HEK293 (cell line): Measurements from ENCODE around the gene LTV1.
A peak's percentile ranks its signal among the peaks of the same experiment; 100 is the strongest.

ENCODE experiments used
- CTCF ChIA-PET: fragments of 350-600 bp; formaldehyde crosslinking; extraction: SDS; loops from one replicate; lab custom pipeline; 2021; ENCODE audit warnings: antibody characterized with exemption; lab: Yijun Ruan, JAX
- POLR2A ChIA-PET: fragments of 300-600 bp; formaldehyde crosslinking; extraction: SDS; loops from one replicate; lab custom pipeline; 2020; ENCODE audit warnings: antibody characterized with exemption, inconsistent platforms; lab: Yijun Ruan, JAX
- H3K27ac ChIP-seq: fragments of 200-500 bp; sonication (Bioruptor generic); 2 replicates; pipeline ENCODE4 v1.5.1; 2014; ENCODE audit warnings: low read depth, low read length, control low read depth, inconsistent platforms; ENCODE audit errors: extremely low read depth
- H3K36me3 ChIP-seq, 2 experiments: fragments of 200-500 bp in 1 of 2; sonication (Bioruptor generic) in 1 of 2; 1 replicate in 1 of 2; 2 replicates in 1 of 2; pipeline ENCODE4 v1.5.1; 2014 to 2017; ENCODE audit warnings: inconsistent platforms in 2 of 2, low read length in 2 of 2; ENCODE audit not compliant: control insufficient read depth in 2 of 2, insufficient read depth in 1 of 2
- H3K4me1 ChIP-seq: fragments of 200-500 bp; sonication (Bioruptor generic); 2 replicates; pipeline ENCODE4 v1.5.1; 2014; ENCODE audit warnings: mild to moderate bottlenecking, low read length, inconsistent platforms; ENCODE audit not compliant: control insufficient read depth, insufficient read depth
- H3K4me3 ChIP-seq: 2 replicates; pipeline ENCODE4 v1.5.1; 2011; ENCODE audit warnings: low read depth, mild to moderate bottlenecking, control low read depth, low read length, moderate library complexity
- H3K9me3 ChIP-seq: fragments of 200-500 bp; sonication (Bioruptor generic); 2 replicates; pipeline ENCODE4 v1.5.1; 2014; ENCODE audit warnings: low read depth, low read length, inconsistent platforms; ENCODE audit not compliant: control insufficient read depth, insufficient read depth
- KLF1 ChIP-seq: fragments of 450-650 bp; formaldehyde crosslinking; IDR thresholded peaks from 2 replicates; pipeline ENCODE4 v1.5.1; 2016; ENCODE audit warnings: missing biosample characterization, missing genetic modification characterization
- MZF1 ChIP-seq: fragments of 450-650 bp; formaldehyde crosslinking; IDR thresholded peaks from 2 replicates; pipeline ENCODE4 v1.5.1; 2017; ENCODE audit warnings: missing biosample characterization, missing genetic modification characterization, borderline replicate concordance
- PRDM10 ChIP-seq: fragments of 450-650 bp; formaldehyde crosslinking; IDR thresholded peaks from 2 replicates; pipeline ENCODE4 v1.5.1; 2016; ENCODE audit warnings: missing biosample characterization, missing genetic modification characterization
- PRDM6 ChIP-seq: fragments of 450-650 bp; formaldehyde crosslinking; IDR thresholded peaks from 2 replicates; pipeline ENCODE4 v1.5.1; 2017; ENCODE audit warnings: missing biosample characterization, missing genetic modification characterization
- SP2 ChIP-seq: fragments of 450-650 bp; formaldehyde crosslinking; IDR thresholded peaks from 2 replicates; pipeline ENCODE4 v1.5.1; 2016; ENCODE audit warnings: missing biosample characterization, missing genetic modification characterization
- SP7 ChIP-seq: fragments of 450-650 bp; formaldehyde crosslinking; IDR thresholded peaks from 2 replicates; pipeline ENCODE4 v1.5.1; 2016; ENCODE audit warnings: missing biosample characterization, missing genetic modification characterization
- TSHZ1 ChIP-seq: fragments of 450-650 bp; formaldehyde crosslinking; IDR thresholded peaks from 2 replicates; pipeline ENCODE4 v1.5.1; 2016; ENCODE audit warnings: missing biosample characterization, missing genetic modification characterization, borderline replicate concordance
- ZBTB20 ChIP-seq: fragments of 450-650 bp; formaldehyde crosslinking; IDR thresholded peaks from 2 replicates; pipeline ENCODE4 v1.5.1; 2016; ENCODE audit warnings: missing biosample characterization, missing genetic modification characterization
- ZBTB26 ChIP-seq: fragments of 450-650 bp; formaldehyde crosslinking; optimal IDR thresholded peaks from 2 replicates; pipeline ENCODE3; 2016; ENCODE audit warnings: missing biosample characterization, mild to moderate bottlenecking, missing genetic modification characterization
- ZFP41 ChIP-seq: fragments of 450-650 bp; formaldehyde crosslinking; IDR thresholded peaks from 2 replicates; pipeline ENCODE4 v1.5.1; 2016; ENCODE audit warnings: missing biosample characterization, missing genetic modification characterization, borderline replicate concordance
- ZNF140 ChIP-seq: fragments of 450-650 bp; formaldehyde crosslinking; IDR thresholded peaks from 2 replicates; pipeline ENCODE4 v1.5.1; 2016; ENCODE audit warnings: missing biosample characterization, missing genetic modification characterization
- ZNF175 ChIP-seq: fragments of 450-650 bp; formaldehyde crosslinking; IDR thresholded peaks from 2 replicates; pipeline ENCODE4 v1.5.1; 2016; ENCODE audit warnings: missing biosample characterization, missing genetic modification characterization
- ZNF239 ChIP-seq: fragments of 450-650 bp; formaldehyde crosslinking; IDR thresholded peaks from 2 replicates; pipeline ENCODE4 v1.5.1; 2016; ENCODE audit warnings: missing biosample characterization, missing genetic modification characterization
- ZNF324 ChIP-seq: fragments of 450-650 bp; formaldehyde crosslinking; IDR thresholded peaks from 2 replicates; pipeline ENCODE4 v1.5.1; 2016; ENCODE audit warnings: missing biosample characterization, missing genetic modification characterization
- ZNF473 ChIP-seq: fragments of 450-650 bp; formaldehyde crosslinking; IDR thresholded peaks from 2 replicates; pipeline ENCODE4 v1.5.1; 2017; ENCODE audit warnings: missing biosample characterization, missing genetic modification characterization
- ZNF488 ChIP-seq: fragments of 450-650 bp; formaldehyde crosslinking; IDR thresholded peaks from 2 replicates; pipeline ENCODE4 v1.5.1; 2016; ENCODE audit warnings: missing biosample characterization, missing genetic modification characterization
- ZNF514 ChIP-seq: fragments of 450-650 bp; formaldehyde crosslinking; IDR thresholded peaks from 2 replicates; pipeline ENCODE4 v1.5.1; 2016; ENCODE audit warnings: missing biosample characterization, missing genetic modification characterization
- ZNF548 ChIP-seq: fragments of 450-650 bp; formaldehyde crosslinking; IDR thresholded peaks from 2 replicates; pipeline ENCODE4 v1.5.1; 2016; ENCODE audit warnings: missing biosample characterization, missing genetic modification characterization
- ZNF555 ChIP-seq: fragments of 450-650 bp; formaldehyde crosslinking; conservative IDR thresholded peaks from 2 replicates; pipeline ENCODE4 v1.5.1; 2017; ENCODE audit warnings: missing biosample characterization, mild to moderate bottlenecking, missing genetic modification characterization, inconsistent platforms
- ZNF600 ChIP-seq: fragments of 450-650 bp; formaldehyde crosslinking; IDR thresholded peaks from 2 replicates; pipeline ENCODE4 v1.5.1; 2016; ENCODE audit warnings: missing biosample characterization, missing genetic modification characterization
- ZNF660 ChIP-seq: fragments of 450-650 bp; IDR thresholded peaks from 2 replicates; pipeline ENCODE4 v1.5.1; 2018; ENCODE audit warnings: missing biosample characterization, mild to moderate bottlenecking, missing genetic modification characterization

The LTV1 gene

GRCh38 chr6:143884216-143884900 is 41.2 kb downstream of the LTV1 start (continued):
- no peak for TF ChIP-seq ZBTB26 (tag by site-specific recombination)
- TF ChIP-seq ZNF239 (tag by site-specific recombination): no peak
- TF ChIP-seq, all 188 proteins: peak for 0

- Histone ChIP-seq H3K4me3 (no peak overlapping the region), H3K27ac (no peak overlapping the region), H3K36me3 (no peaks in the 10 kb centered on the region), H3K9me3 (no peaks in the 10 kb centered on the region), H3K4me1 (no peaks in the 10 kb centered on the region)
- ChIA-PET POLR2A (no interaction called here), CTCF (interaction anchor here (0.5 to 0.7 kb wide), 3 partner anchors 51 to 307 kb away, joined by 3 read pairs; no protein-coding TSS in a partner anchor)
- no peak for TF ChIP-seq ZNF140 (tag by site-specific recombination)
- peak; percentile 31; the same call in 1 of the 2 replicates for TF ChIP-seq PRDM10
- TF ChIP-seq TSHZ1 (tag by site-specific recombination): no peak
- no peak for TF ChIP-seq ZNF548 (tag by site-specific recombination)
- TF ChIP-seq, all 188 proteins: peak for 1
Observed at GRCh38 chr6:143885116-143885515, 42.0 kb downstream of the LTV1 start.

- Histone ChIP-seq H3K4me1 (no peaks in the 10 kb centered on the region), H3K27ac (no peak overlapping the region)
- TF ChIP-seq ZBTB20 (tag by site-specific recombination): no peak
- no peak for TF ChIP-seq ZNF660 (tag by site-specific recombination)
- no peak for TF ChIP-seq ZNF488 (tag by site-specific recombination)
- no peak for TF ChIP-seq ZNF473 (tag by site-specific recombination)
- no peak for TF ChIP-seq KLF1
- TF ChIP-seq SP2 (tag by site-specific recombination): no peak
- TF ChIP-seq ZNF324 (tag by site-specific recombination): no peak
- TF ChIP-seq MZF1 (tag by site-specific recombination): no peak
- no peak for TF ChIP-seq ZNF555 (tag by site-specific recombination)
- TF ChIP-seq SP7: no peak
- TF ChIP-seq ZNF600 (tag by site-specific recombination): no peak
- TF ChIP-seq ZFP41 (tag by site-specific recombination): no peak
- TF ChIP-seq ZNF514 (tag by site-specific recombination): no peak
- TF ChIP-seq ZNF175: no peak
- no peak for TF ChIP-seq PRDM6
- TF ChIP-seq, all 188 proteins: peak for 0
- Histone ChIP-seq H3K36me3 (no peaks in the 10 kb centered on the region), H3K9me3 (no peaks in the 10 kb centered on the region), H3K4me3 (no peak overlapping the region)
- ChIA-PET POLR2A (no interaction called here), CTCF (no interaction called here)
Observed at GRCh38 chr6:143894655-143895054, 51.5 kb downstream of the LTV1 start.
